K562 (cell line): ENCODE data around the gene POFUT2. TPM values are rescaled to one million over a fixed set of nuclear protein-coding genes. Genes with fewer than 3 reads are reported as not detected.

Source experiments
- ATAC-seq: fragments of 200-7000 bp; cut with Tn5 transposase; 3 replicates; pipeline ENCODE4 v1.9.1; 2020; ENCODE audit warnings: moderate library complexity
- BruUV-seq: library from RNA; stranded (reverse); fragments of 400-500 nt; replicated peaks from 2 replicates; lab custom pipeline; 2021; lab: Mats Ljungman, UMichigan
- CTCF ChIA-PET: fragments of 300-600 bp; formaldehyde crosslinking; extraction: SDS; loops from one replicate; lab custom pipeline; 2021; ENCODE audit warnings: low intra/inter-chr PET ratio; lab: Yijun Ruan, JAX
- POLR2A ChIA-PET: fragments of 300-600, 350-650 bp; sonication (Branson Sonifier 250); formaldehyde crosslinking; extraction: SDS; loops from one replicate; lab custom pipeline; 2021; ENCODE audit warnings: antibody characterized with exemption, inconsistent platforms; lab: Yijun Ruan, JAX
- DNase-seq, 4 experiments: peaks; one replicate each; pipeline versions ENCODE4 v3.0.0 to v3.0.0-alpha.2; 2011 to 2018; ENCODE audit warnings: low spot score in 3 of 4, mixed read lengths in 3 of 4; ENCODE audit errors: extremely low read depth in 1 of 4
- FAIRE-seq: peaks from 2 replicates; lab custom pipeline; 2011; peaks lifted over from hg19 to GRCh38; lab: Jason Lieb, UNC
- H2AFZ ChIP-seq: 2 replicates; pipeline ENCODE4 v1.6.0; 2011; ENCODE audit warnings: low read depth, low read length, control low read depth, inconsistent platforms
- H3K27ac ChIP-seq: fragments of 200-600 bp; 3 replicates; pipeline ENCODE4 v1.8.0; 2011; ENCODE audit warnings: low read depth, mild to moderate bottlenecking, control low read depth, inconsistent platforms, low read length, moderate library complexity, mixed read lengths; ENCODE audit errors: extremely low read depth
- H3K27me3 ChIP-seq, 2 experiments: fragments of 300-600 bp in 1 of 2; 2 replicates in 1 of 2; 3 replicates in 1 of 2; pipeline versions ENCODE4 v1.6.0 to v1.8.0; 2011; ENCODE audit warnings: inconsistent platforms in 2 of 2, low read length in 2 of 2, mild to moderate bottlenecking in 1 of 2, mixed read lengths in 1 of 2, moderate library complexity in 1 of 2; ENCODE audit not compliant: control insufficient read depth in 2 of 2, insufficient read depth in 2 of 2
- H3K36me3 ChIP-seq: fragments of 300-600 bp; 3 replicates; pipeline ENCODE4 v1.8.0; 2011; ENCODE audit warnings: mild to moderate bottlenecking, low read length, inconsistent platforms; ENCODE audit not compliant: control insufficient read depth, insufficient read depth
- H3K4me1 ChIP-seq, 2 experiments: fragments of 200-600 bp in 1 of 2; replicated peaks in 1 of 2; 2 replicates in 1 of 2; 3 replicates in 1 of 2; pipeline versions ENCODE4 v1.5.1 to v1.8.0; 2011; ENCODE audit warnings: inconsistent platforms in 2 of 2, low read length in 2 of 2, mild to moderate bottlenecking in 1 of 2, mixed read lengths in 1 of 2, moderate library complexity in 1 of 2; ENCODE audit not compliant: control insufficient read depth in 2 of 2, insufficient read depth in 2 of 2
- H3K4me2 ChIP-seq: 2 replicates; pipeline ENCODE4 v1.6.1; 2011; ENCODE audit warnings: low read length, control low read depth, inconsistent platforms, mixed read lengths; ENCODE audit not compliant: insufficient read depth
- H3K4me3 ChIP-seq: fragments of 200-600 bp; sonication (generic), shearing (Covaris generic); 2 replicates; pipeline ENCODE4 v1.5.1; 2016; ENCODE audit warnings: control low read depth, inconsistent platforms
- H3K79me2 ChIP-seq: fragments of 200-600 bp; 3 replicates; pipeline ENCODE4 v1.8.0; 2011; ENCODE audit warnings: low read length, inconsistent platforms; ENCODE audit not compliant: control insufficient read depth, insufficient read depth
- H3K9ac ChIP-seq, 2 experiments: 2 replicates each; pipeline versions ENCODE4 v1.6.0 to v1.6.1; 2011; ENCODE audit warnings: low read depth in 2 of 2, low read length in 2 of 2, control low read depth in 1 of 2, inconsistent platforms in 1 of 2, mild to moderate bottlenecking in 1 of 2, mixed read lengths in 1 of 2; ENCODE audit not compliant: insufficient read depth in 1 of 2
- H3K9me1 ChIP-seq: one replicate; pipeline ENCODE4 v1.6.0; 2011; ENCODE audit warnings: inconsistent platforms, mild to moderate bottlenecking, low read length, moderate library complexity; ENCODE audit not compliant: control insufficient read depth, insufficient read depth
- H3K9me3 ChIP-seq: replicated peaks from 2 replicates; pipeline ENCODE4 v1.5.1; 2011; ENCODE audit warnings: low read depth, low read length, inconsistent platforms; ENCODE audit not compliant: control insufficient read depth, insufficient read depth
- H4K20me1 ChIP-seq: replicated peaks from 2 replicates; pipeline ENCODE4 v1.6.1; 2011; ENCODE audit warnings: low read length, inconsistent platforms, mixed read lengths; ENCODE audit not compliant: control insufficient read depth, insufficient read depth
- C11orf30 ChIP-seq: fragments of 450-650 bp; IDR thresholded peaks from 2 replicates; pipeline ENCODE4 v1.6.1; 2016; ENCODE audit warnings: low read depth, mild to moderate bottlenecking
- FOSL1 ChIP-seq: fragments of 200-800 bp; sonication (Bioruptor generic); conservative IDR thresholded peaks from 2 replicates; pipeline ENCODE4 v1.6.1; 2016; ENCODE audit warnings: missing genetic modification characterization, missing compliant biosample characterization
- JUNB ChIP-seq: fragments of 450-650 bp; formaldehyde crosslinking; conservative IDR thresholded peaks from 2 replicates; pipeline ENCODE4 v1.4.0; 2020; ENCODE audit warnings: mild to moderate bottlenecking
- MAFK ChIP-seq: IDR thresholded peaks from 2 replicates; pipeline ENCODE4 v1.6.1; 2011; ENCODE audit warnings: low read length, improper control_type of control experiment
- POLR3G ChIP-seq: IDR thresholded peaks from 2 replicates; pipeline ENCODE4 v1.6.1; 2011; ENCODE audit not compliant: insufficient read length, insufficient replicate concordance; ENCODE audit errors: extremely low read depth
- RBFOX2 ChIP-seq: fragments of 200-400 bp; formaldehyde crosslinking; IDR thresholded peaks from 2 replicates; pipeline ENCODE4 v1.6.1; 2017; ENCODE audit warnings: low read depth, mild to moderate bottlenecking, low read length, moderate library complexity
- RBM25 ChIP-seq: fragments of 200-400 bp; formaldehyde crosslinking; IDR thresholded peaks from 2 replicates; pipeline ENCODE4 v1.6.1; 2018; ENCODE audit warnings: low read length, low read depth, moderate library complexity; ENCODE audit not compliant: severe bottlenecking
- TBL1XR1 ChIP-seq, 2 experiments: IDR thresholded peaks; 2 replicates each; pipeline ENCODE4 v1.6.1; 2012; ENCODE audit warnings: improper control_type of control experiment in 2 of 2, low read length in 2 of 2, mild to moderate bottlenecking in 1 of 2
- ZNF431 ChIP-seq: sonication (generic); formaldehyde crosslinking; IDR thresholded peaks from 2 replicates; pipeline ENCODE4 v1.8.0; 2022; ENCODE audit warnings: mild to moderate bottlenecking, missing genetic modification reagents
- ZNF507 ChIP-seq: conservative IDR thresholded peaks from 2 replicates; pipeline ENCODE4 v1.6.1; 2017; ENCODE audit warnings: missing genetic modification characterization, missing compliant biosample characterization
- ZNF75A ChIP-seq: fragments of 450-650 bp; formaldehyde crosslinking; IDR thresholded peaks from 2 replicates; pipeline ENCODE4 v1.4.0; 2020; ENCODE audit warnings: mild to moderate bottlenecking
- ZZZ3 ChIP-seq: fragments of 450-650 bp; IDR thresholded peaks from 2 replicates; pipeline ENCODE4 v1.6.1; 2016; ENCODE audit warnings: antibody characterized with exemption, mild to moderate bottlenecking, moderate library complexity
- WGBS: fragments of 100-300 bp; shearing (Covaris generic); methylation state at CpG from one replicate; pipeline ENCODE4 v1.1.6; 2016; ENCODE audit warnings: low coverage, mixed read lengths; ENCODE audit not compliant: insufficient coverage; ENCODE audit errors: missing lambda C conversion rate; 5-methylcytosine and 5-hydroxymethylcytosine counted together
- in situ Hi-C: fragments of 300-500 bp; cut with MboI; formaldehyde crosslinking; loops from 4 replicates; pipeline ENCODE4 v1.15.0; 2018; ENCODE audit warnings: inconsistent platforms, mixed read lengths
- intact Hi-C: fragments of 100-400 bp; cut with micrococcal nuclease; formaldehyde crosslinking; loops from 2 replicates; pipeline ENCODE4 v1.14.2; 2022
- polyA plus RNA-seq, 8 experiments: library from polyadenylated mRNA; depleted of rRNA in 4 of 8; stranded (reverse) in 5 of 8; unstranded in 3 of 8; fragments of >200 nt; fragmentation: Nextera tagmentation in 2 of 8; fragmentation: Illumina TruSeq in 1 of 8; extraction: Ambion mirVana in 2 of 8; extraction: Trizol in 1 of 8; gene quantifications; 2 replicates each; pipeline versions ENCODE4 v1.2.1 to v1.2.3, GENCODE V29; 2011 to 2014; ENCODE audit warnings: inconsistent platforms in 1 of 8, missing spikeins in 1 of 8
- total RNA-seq, 7 experiments: library from RNA; depleted of rRNA in 6 of 7; stranded (reverse); fragments of >200 nt in 6 of 7; fragmentation: Illumina TruSeq in 2 of 7; extraction: Trizol in 2 of 7; gene quantifications; 2 replicates each; pipeline versions ENCODE4 v1.2.1 to v1.2.3, GENCODE V29; 2011 to 2021; ENCODE audit warnings: low replicate concordance in 1 of 7
- TF ChIP-seq, protein P1 (sequence below): fragments of 250-450 bp; sonication (Bioruptor Pico); IDR thresholded peaks from 2 replicates; pipeline ENCODE4 v1.4.0; 2020
- TF ChIP-seq, protein P2 (sequence below): sonication (generic); formaldehyde crosslinking; IDR thresholded peaks from 2 replicates; pipeline ENCODE4 v1.9.0; 2022; ENCODE audit warnings: mild to moderate bottlenecking, missing genetic modification reagents
- TF ChIP-seq, protein P3 (sequence below): IDR thresholded peaks from 3 replicates; pipeline ENCODE4 v1.6.1; 2011; ENCODE audit warnings: borderline replicate concordance, mild to moderate bottlenecking; ENCODE audit not compliant: insufficient read length, insufficient read depth

POFUT2 gene
- total and polyA plus RNA-seq, 9 of the 15 experiments (the other 6 are each of a cell fraction or from before 2014, with no cell fraction given), result 1.1 to 24.2 (median 11.0) TPM

DNA sequence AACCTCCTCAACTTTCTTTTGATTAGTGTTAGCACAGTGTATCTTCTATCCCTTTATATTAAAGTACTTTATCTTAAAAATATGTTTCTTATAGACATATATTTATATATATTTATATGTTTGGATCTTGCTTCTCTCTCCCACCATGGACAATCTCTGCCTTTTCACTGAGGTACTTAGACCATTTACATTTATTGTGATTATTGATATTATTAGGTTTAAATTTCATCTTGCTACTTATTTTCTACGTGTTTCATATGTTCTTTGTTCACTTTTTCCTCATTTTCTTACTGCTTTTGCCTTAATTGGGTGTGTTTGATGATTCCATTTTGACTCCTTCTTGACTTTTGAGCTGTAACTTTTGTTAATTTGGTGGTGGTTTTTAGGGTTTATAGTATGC lies 70.7 kb downstream of the POFUT2 start:
- Histone ChIP-seq H3K9ac (no peak overlapping the region), H3K9me1 (no peaks in the 10 kb centered on the region), H3K36me3 (no peaks in the 10 kb centered on the region), H3K4me2 (no peak overlapping the region), H3K4me3 (no peak overlapping the region), H3K27me3 (peaks cover 0 to 5% of the 10 kb centered on the region in 2 experiments; a peak in 1 of 5 replicates), H3K9me3 (no peaks in the 10 kb centered on the region), H4K20me1 (no peaks in the 10 kb centered on the region), H3K79me2 (no peaks in the 10 kb centered on the region), H3K27ac (no peak overlapping the region), H3K4me1 (peaks cover 1 to 4% of the 10 kb centered on the region in 2 experiments), H2AFZ (no peak overlapping the region)
- BruUV-seq, result no TSS peak
- FAIRE-seq (no peak), DNase-seq (no peak), ATAC-seq (no peak)
- ChIA-PET POLR2A (interaction anchor here (1.0 kb wide), 1 partner anchor 45 kb away, joined by 3 read pairs; no protein-coding TSS in a partner anchor), CTCF (no interaction called here)
- TF ChIP-seq ZZZ3, result no peak
- no peak for TF ChIP-seq JUNB (CRISPR knock-in tag)
- TF ChIP-seq ZNF507 (tag), result peak; percentile 96
- TF ChIP-seq RBM25, result peak; percentile 41
- WGBS, result 0% methylated on average over 1 of the region's 1 CpG
- intact Hi-C loops (no loop called here), in situ Hi-C loops (no loop called here)

DNA sequence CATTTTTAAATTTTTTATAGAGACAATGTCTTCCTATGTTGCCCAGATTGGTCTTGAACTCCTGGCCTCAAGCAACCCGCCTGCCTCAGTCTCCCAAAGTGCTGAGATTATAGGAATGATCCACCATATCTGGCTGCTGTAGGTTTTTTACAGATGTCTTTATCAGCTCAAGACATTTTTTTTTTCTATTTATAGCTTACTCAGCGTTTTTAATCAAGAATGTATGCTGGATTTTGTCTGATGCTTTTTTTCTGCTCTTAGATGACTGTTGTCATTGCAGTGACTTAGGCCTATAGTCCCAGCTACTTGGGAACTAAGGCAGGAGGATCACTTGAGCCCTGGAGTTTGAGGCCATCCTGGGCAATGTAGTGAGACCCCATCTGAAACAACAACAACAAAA lies 72.5 kb downstream of the POFUT2 start:
- CTCF ChIA-PET, result no interaction called here
- Histone ChIP-seq H3K4me3 (no peak overlapping the region), H3K27me3 (peaks cover 0 to 11% of the 10 kb centered on the region in 2 experiments; a peak in 2 of 5 replicates), H3K79me2 (no peaks in the 10 kb centered on the region), H3K36me3 (no peaks in the 10 kb centered on the region), H3K4me1 (peaks cover 0 to 14% of the 10 kb centered on the region in 2 experiments; a peak in 4 of 5 replicates), H3K27ac (no peak overlapping the region), H3K9me1 (no peaks in the 10 kb centered on the region), H3K9me3 (no peaks in the 10 kb centered on the region), H3K4me2 (no peak overlapping the region), H2AFZ (no peak overlapping the region), H4K20me1 (no peaks in the 10 kb centered on the region), H3K9ac (no peak overlapping the region)
- no peak for ATAC-seq
- FAIRE-seq, result no peak
- BruUV-seq, result no TSS peak
- DNase-seq, result no peak
- in situ Hi-C loops (no loop called here), intact Hi-C loops (no loop called here)
- WGBS, result 0% methylated on average over 2 of the region's 2 CpGs
- POLR2A ChIA-PET, result interaction anchor here (0.8 kb wide), 1 partner anchor 111 kb away, joined by 3 read pairs; no protein-coding TSS in a partner anchor
- TF ChIP-seq POLR3G, result no peak
- peak; percentile 96 for TF ChIP-seq C11orf30
- TF ChIP-seq, protein P1, sequence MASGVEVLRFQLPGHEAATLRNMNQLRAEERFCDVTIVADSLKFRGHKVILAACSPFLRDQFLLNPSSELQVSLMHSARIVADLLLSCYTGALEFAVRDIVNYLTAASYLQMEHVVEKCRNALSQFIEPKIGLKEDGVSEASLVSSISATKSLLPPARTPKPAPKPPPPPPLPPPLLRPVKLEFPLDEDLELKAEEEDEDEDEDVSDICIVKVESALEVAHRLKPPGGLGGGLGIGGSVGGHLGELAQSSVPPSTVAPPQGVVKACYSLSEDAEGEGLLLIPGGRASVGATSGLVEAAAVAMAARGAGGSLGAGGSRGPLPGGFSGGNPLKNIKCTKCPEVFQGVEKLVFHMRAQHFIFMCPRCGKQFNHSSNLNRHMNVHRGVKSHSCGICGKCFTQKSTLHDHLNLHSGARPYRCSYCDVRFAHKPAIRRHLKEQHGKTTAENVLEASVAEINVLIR, result no peak
- TF ChIP-seq, protein P2, sequence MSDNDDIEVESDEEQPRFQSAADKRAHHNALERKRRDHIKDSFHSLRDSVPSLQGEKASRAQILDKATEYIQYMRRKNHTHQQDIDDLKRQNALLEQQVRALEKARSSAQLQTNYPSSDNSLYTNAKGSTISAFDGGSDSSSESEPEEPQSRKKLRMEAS (CRISPR knock-in tag), result no peak
- TF ChIP-seq MAFK, result peak; percentile 98
- TF ChIP-seq, protein P3, sequence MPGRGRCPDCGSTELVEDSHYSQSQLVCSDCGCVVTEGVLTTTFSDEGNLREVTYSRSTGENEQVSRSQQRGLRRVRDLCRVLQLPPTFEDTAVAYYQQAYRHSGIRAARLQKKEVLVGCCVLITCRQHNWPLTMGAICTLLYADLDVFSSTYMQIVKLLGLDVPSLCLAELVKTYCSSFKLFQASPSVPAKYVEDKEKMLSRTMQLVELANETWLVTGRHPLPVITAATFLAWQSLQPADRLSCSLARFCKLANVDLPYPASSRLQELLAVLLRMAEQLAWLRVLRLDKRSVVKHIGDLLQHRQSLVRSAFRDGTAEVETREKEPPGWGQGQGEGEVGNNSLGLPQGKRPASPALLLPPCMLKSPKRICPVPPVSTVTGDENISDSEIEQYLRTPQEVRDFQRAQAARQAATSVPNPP, result no peak
- TF ChIP-seq RBFOX2, result no peak
- no peak for TF ChIP-seq ZNF75A
- TF ChIP-seq TBL1XR1 (IDR thresholded peaks at IDR 0.05; ENCODE audit: low read length in 2 of 2), result no peak
- TF ChIP-seq FOSL1 (tag), result no peak
- TF ChIP-seq ZNF431 (CRISPR knock-in tag), result no peak
